ENCODE measurements around the gene DHCR7. TPM values are rescaled to one million over a fixed set of nuclear protein-coding genes. Genes with fewer than 3 reads are reported as not detected.

DHCR7 gene
- total RNA-seq, 2 donors from 2014 or later = 87.7 to 130 TPM

GRCh38 chr11:71473793-71474080 is 25.5 kb upstream of the DHCR7 start:
- Histone ChIP-seq H3K36me3 (ENCODE audit: control insufficient read depth, insufficient read depth, low read length) (peaks cover 46% of the 10 kb centered on the region), H3K9me3 (ENCODE audit: control insufficient read depth, low read length) (peaks cover 18% of the 10 kb centered on the region), H3K27ac (ENCODE audit: low read depth, low read length) (no peak overlapping the region), H3K9ac (ENCODE audit: extremely low read depth, low read length, poor library complexity, severe bottlenecking) (no peak overlapping the region), H3K4me1 (ENCODE audit: control insufficient read depth, insufficient read depth, low read length) (peaks cover 9% of the 10 kb centered on the region), H3K4me3 (ENCODE audit: low read length) (no peak overlapping the region), H3K27me3 (ENCODE audit: control insufficient read depth, insufficient read depth, low read length, poor library complexity, severe bottlenecking) (no peaks in the 10 kb centered on the region)
- TF ChIP-seq CTCF (conservative IDR thresholded peaks at IDR 0.05) = no peak
- Mint-ChIP-seq H3K9me3 (peaks cover 22% of the 10 kb centered on the region), H3K36me3 (ENCODE audit: low read depth) (peaks cover 72% of the 10 kb centered on the region), H3K27ac (no peak overlapping the region), H3K4me1 (peaks cover 21% of the 10 kb centered on the region), H3K27me3 (ENCODE audit: insufficient read depth) (no peaks in the 10 kb centered on the region), H3K4me3 (no peak overlapping the region)
- DNase-seq = no peak
- WGBS, 2 experiments (ENCODE audit: insufficient coverage in 1 of 2, insufficient read length in 1 of 2) = 92 to 97% methylated on average over 13 to 14 of the region's 14 CpGs

GRCh38 chr11:71472941-71473792 is 25.0 kb upstream of the DHCR7 start:
- H3K27ac ChIP-seq (ENCODE audit: low read depth, low read length) = no peak overlapping the region
- H3K27ac Mint-ChIP-seq = no peak overlapping the region
- no peak for TF ChIP-seq CTCF (conservative IDR thresholded peaks at IDR 0.05)
- H3K9ac ChIP-seq (ENCODE audit: extremely low read depth, low read length, poor library complexity, severe bottlenecking) = no peak overlapping the region
- DNase-seq = no peak
- peaks cover 76% of the 10 kb centered on the region for H3K36me3 Mint-ChIP-seq (ENCODE audit: low read depth)
- H3K4me3 Mint-ChIP-seq = no peak overlapping the region
- H3K27me3 ChIP-seq (ENCODE audit: control insufficient read depth, insufficient read depth, low read length, poor library complexity, severe bottlenecking) = no peaks in the 10 kb centered on the region
- no peaks in the 10 kb centered on the region for H3K27me3 Mint-ChIP-seq (ENCODE audit: insufficient read depth)
- 93 to 95% methylated on average over 11 to 33 of the region's 33 CpGs for WGBS, 2 experiments (ENCODE audit: insufficient coverage in 1 of 2, insufficient read length in 1 of 2)
- H3K36me3 ChIP-seq (ENCODE audit: control insufficient read depth, insufficient read depth, low read length) = peaks cover 52% of the 10 kb centered on the region
- H3K4me1 ChIP-seq (ENCODE audit: control insufficient read depth, insufficient read depth, low read length) = peaks cover 9% of the 10 kb centered on the region
- H3K9me3 ChIP-seq (ENCODE audit: control insufficient read depth, low read length) = peaks cover 23% of the 10 kb centered on the region
- peaks cover 28% of the 10 kb centered on the region for H3K9me3 Mint-ChIP-seq
- H3K4me3 ChIP-seq (ENCODE audit: low read length) = no peak overlapping the region
- H3K4me1 Mint-ChIP-seq = peaks cover 21% of the 10 kb centered on the region

GRCh38 chr11:71472357-71472885 is 24.2 kb upstream of the DHCR7 start:
- 91 to 92% methylated on average over 10 of the region's 10 CpGs for WGBS, 2 experiments (ENCODE audit: insufficient coverage in 1 of 2, insufficient read length in 1 of 2)
- no peak for DNase-seq
- Mint-ChIP-seq H3K4me3 (no peak overlapping the region), H3K9me3 (peaks cover 35% of the 10 kb centered on the region), H3K27me3 (ENCODE audit: insufficient read depth) (no peaks in the 10 kb centered on the region), H3K27ac (no peak overlapping the region), H3K4me1 (peaks cover 18% of the 10 kb centered on the region), H3K36me3 (ENCODE audit: low read depth) (peaks cover 76% of the 10 kb centered on the region)
- Histone ChIP-seq H3K36me3 (ENCODE audit: control insufficient read depth, insufficient read depth, low read length) (peaks cover 60% of the 10 kb centered on the region), H3K9me3 (ENCODE audit: control insufficient read depth, low read length) (peaks cover 31% of the 10 kb centered on the region), H3K4me1 (ENCODE audit: control insufficient read depth, insufficient read depth, low read length) (peaks cover 9% of the 10 kb centered on the region), H3K9ac (ENCODE audit: extremely low read depth, low read length, poor library complexity, severe bottlenecking) (no peak overlapping the region), H3K27me3 (ENCODE audit: control insufficient read depth, insufficient read depth, low read length, poor library complexity, severe bottlenecking) (no peaks in the 10 kb centered on the region), H3K27ac (ENCODE audit: low read depth, low read length) (no peak overlapping the region), H3K4me3 (ENCODE audit: low read length) (no peak overlapping the region)
- TF ChIP-seq CTCF (conservative IDR thresholded peaks at IDR 0.05) = no peak
